Endothelial cell of umbilical vein (primary cell): ENCODE measurements around the gene ATP8A2. TPM values are rescaled to one million over a fixed set of nuclear protein-coding genes. Genes with fewer than 3 reads are reported as not detected.

Experiments
- BruUV-seq: library from RNA; stranded (reverse); fragments of 400-500 nt; replicated peaks from 2 replicates; lab custom pipeline; 2021; lab: Mats Ljungman, UMichigan
- CTCF ChIA-PET: fragments of 300-600, 350-600 bp; sonication (Branson Sonifier 250); formaldehyde crosslinking; loops from one replicate; lab custom pipeline; 2021; ENCODE audit warnings: antibody characterized with exemption, inconsistent platforms; lab: Charles Lee
- POLR2A ChIA-PET: fragments of 300-600, 350-600 bp; sonication (Branson Sonifier 250); formaldehyde crosslinking; loops from one replicate; lab custom pipeline; 2021; ENCODE audit warnings: antibody characterized with exemption, inconsistent platforms; lab: Charles Lee
- DNase-seq: peaks from one replicate; pipeline ENCODE4 v3.0.0-alpha.2; 2011; ENCODE audit warnings: low read depth, low spot score
- FAIRE-seq: peaks from 2 replicates; lab custom pipeline; 2011; peaks lifted over from hg19 to GRCh38; lab: Jason Lieb, UNC
- H2AFZ ChIP-seq: 2 replicates; pipeline ENCODE4 v1.6.0; 2012; ENCODE audit warnings: low read depth, low read length, control low read depth, inconsistent platforms
- H3K27ac ChIP-seq: 2 replicates; pipeline ENCODE4 v1.5.1; 2011; ENCODE audit warnings: low read depth, mild to moderate bottlenecking, control low read depth, low read length, moderate library complexity; ENCODE audit not compliant: insufficient read depth
- H3K27me3 ChIP-seq, 2 experiments: 2 replicates each; pipeline versions ENCODE4 v1.6.0 to v1.6.1; 2011; ENCODE audit warnings: low read length in 2 of 2, mixed read lengths in 1 of 2; ENCODE audit not compliant: control insufficient read depth in 2 of 2, insufficient read depth in 2 of 2
- H3K36me3 ChIP-seq, 2 experiments: 2 replicates in 1 of 2; 3 replicates in 1 of 2; pipeline ENCODE4 v1.5.1; 2011; ENCODE audit warnings: low read length in 2 of 2, mild to moderate bottlenecking in 1 of 2, moderate library complexity in 1 of 2; ENCODE audit not compliant: control insufficient read depth in 2 of 2, insufficient read depth in 2 of 2; ENCODE audit errors: extremely low read depth in 1 of 2
- H3K4me1 ChIP-seq: 3 replicates; pipeline ENCODE4 v1.5.1; 2011; ENCODE audit warnings: mild to moderate bottlenecking, low read length; ENCODE audit not compliant: control insufficient read depth, insufficient read depth; ENCODE audit errors: extremely low read depth
- H3K4me2 ChIP-seq: 2 replicates; pipeline ENCODE4 v1.6.1; 2011; ENCODE audit warnings: low read length, control low read depth, mixed read lengths; ENCODE audit not compliant: insufficient read depth
- H3K4me3 ChIP-seq, 3 experiments: fragments of 200-600 bp in 1 of 3; sonication (generic), shearing (Covaris generic) in 1 of 3; replicated peaks in 1 of 3; 2 replicates each; pipeline ENCODE4 v1.5.1; 2011 to 2016; ENCODE audit warnings: control low read depth in 3 of 3, low read length in 3 of 3, mild to moderate bottlenecking in 2 of 3, inconsistent platforms in 1 of 3, low read depth in 1 of 3, moderate library complexity in 1 of 3; ENCODE audit not compliant: insufficient read depth in 1 of 3
- H3K79me2 ChIP-seq: 2 replicates; pipeline ENCODE4 v1.6.0; 2012; ENCODE audit warnings: low read length, inconsistent platforms; ENCODE audit not compliant: control insufficient read depth, insufficient read depth
- H3K9ac ChIP-seq: replicated peaks from 2 replicates; pipeline ENCODE3; 2011; ENCODE audit warnings: low read length, control low read depth; ENCODE audit not compliant: insufficient read depth; ENCODE audit errors: extremely low read depth
- H3K9me1 ChIP-seq: replicated peaks from 3 replicates; pipeline ENCODE4 v1.6.0; 2011; ENCODE audit warnings: mild to moderate bottlenecking, low read length; ENCODE audit not compliant: control insufficient read depth, insufficient read depth; ENCODE audit errors: extremely low read depth
- H3K9me3 ChIP-seq: replicated peaks from 2 replicates; pipeline ENCODE4 v1.5.1; 2012; ENCODE audit warnings: low read length, inconsistent platforms; ENCODE audit not compliant: control insufficient read depth, insufficient read depth
- H4K20me1 ChIP-seq: replicated peaks from 2 replicates; pipeline ENCODE3; 2011; ENCODE audit warnings: mild to moderate bottlenecking, low read length; ENCODE audit not compliant: control insufficient read depth, insufficient read depth; ENCODE audit errors: extremely low read depth
- CTCF ChIP-seq, 2 donors: IDR thresholded peaks; 1 replicate in 1 of 2; 2 replicates in 1 of 2; pipeline ENCODE4 v1.5.1; 2011; ENCODE audit warnings: low read length in 2 of 2, mild to moderate bottlenecking in 2 of 2, moderate library complexity in 2 of 2, control low read depth in 1 of 2, inconsistent platforms in 1 of 2, low read depth in 1 of 2; ENCODE audit not compliant: insufficient read depth in 1 of 2; ENCODE audit errors: extremely low read depth in 1 of 2
- EZH2 ChIP-seq: IDR thresholded peaks from 2 replicates; pipeline ENCODE4 v1.6.1; 2012; ENCODE audit warnings: borderline replicate concordance, low read depth, mild to moderate bottlenecking, moderate library complexity, low read length, inconsistent platforms; ENCODE audit not compliant: severe bottlenecking
- FOS ChIP-seq: IDR thresholded peaks from 2 replicates; pipeline ENCODE4 v1.6.1; 2011; ENCODE audit warnings: mild to moderate bottlenecking, low read length, moderate library complexity, borderline replicate concordance; ENCODE audit not compliant: insufficient read depth
- GATA2 ChIP-seq: IDR thresholded peaks from 2 replicates; pipeline ENCODE4 v1.7.0; 2011; ENCODE audit warnings: low read depth, mild to moderate bottlenecking, moderate library complexity, mixed read lengths, low read length; ENCODE audit not compliant: insufficient read length, insufficient read depth
- JUN ChIP-seq: IDR thresholded peaks from 2 replicates; pipeline ENCODE4 v1.6.1; 2011; ENCODE audit warnings: borderline replicate concordance, low read depth; ENCODE audit not compliant: insufficient read length, insufficient read depth
- MYC ChIP-seq: IDR thresholded peaks from one replicate; pipeline ENCODE4 v1.6.1; 2011; ENCODE audit warnings: mild to moderate bottlenecking, low read depth, low read length
- POLR2A ChIP-seq: IDR thresholded peaks from 2 replicates; pipeline ENCODE4 v1.6.1; 2012; ENCODE audit warnings: low read depth, mild to moderate bottlenecking, control low read depth, low read length
- POLR2AphosphoS5 ChIP-seq: IDR thresholded peaks from 2 replicates; pipeline ENCODE4 v1.6.1; 2012; ENCODE audit warnings: low read depth, mild to moderate bottlenecking, control low read depth, low read length, moderate library complexity; ENCODE audit not compliant: insufficient read depth
- dilution Hi-C: fragments of 300-500 bp; cut with MboI; formaldehyde crosslinking; loops from one replicate; pipeline ENCODE4 v1.15.0; 2019; ENCODE audit warnings: low sequenced_read_pairs; ENCODE audit not compliant: extremely low pct_ligation_motif_present
- intact Hi-C: fragments of 100-400 bp; cut with micrococcal nuclease; formaldehyde crosslinking; loops from one replicate; pipeline ENCODE4 v1.10.0; 2022
- polyA plus RNA-seq, 4 experiments: library from polyadenylated mRNA; depleted of rRNA in 3 of 4; stranded (reverse) in 3 of 4; unstranded in 1 of 4; fragments of >200 nt; gene quantifications; 2 replicates each; pipeline versions ENCODE4 v1.2.1 to v1.2.3, GENCODE V29; 2011 to 2012; ENCODE audit warnings: missing spikeins in 1 of 4
- total RNA-seq: library from RNA; stranded (reverse); gene quantifications from 2 replicates; pipeline ENCODE4 v1.2.3, GENCODE V29; 2021
- TF ChIP-seq, protein P1 (sequence below): IDR thresholded peaks from 2 replicates; pipeline ENCODE4 v1.6.1; 2011; ENCODE audit not compliant: insufficient read depth, insufficient read length

Gene ATP8A2
- total and polyA plus RNA-seq, 2 donors (not counting 3 experiments of a cell fraction or from before 2014, with no cell fraction given), result 0.11 to 0.49 TPM

DNA sequence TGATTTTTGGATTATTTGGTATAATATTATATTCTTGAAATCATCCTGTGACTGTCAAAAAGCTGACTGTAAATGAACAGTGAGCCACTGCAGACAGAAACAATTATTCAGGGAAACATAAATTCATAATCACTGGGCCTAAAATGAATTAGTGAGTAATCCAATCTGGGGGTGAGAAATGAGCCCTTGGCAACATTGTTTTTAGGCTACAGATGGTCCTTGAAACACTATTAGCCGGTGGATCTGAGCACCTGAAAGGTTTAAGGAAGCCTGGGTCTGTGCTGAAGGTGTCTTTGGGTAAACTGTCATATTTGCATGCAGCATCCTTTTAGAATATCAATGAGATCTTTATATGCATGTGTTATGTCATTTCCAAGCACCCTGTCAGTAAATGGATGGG, 290.7 kb downstream of the ATP8A2 start:
- TF ChIP-seq, protein P1, sequence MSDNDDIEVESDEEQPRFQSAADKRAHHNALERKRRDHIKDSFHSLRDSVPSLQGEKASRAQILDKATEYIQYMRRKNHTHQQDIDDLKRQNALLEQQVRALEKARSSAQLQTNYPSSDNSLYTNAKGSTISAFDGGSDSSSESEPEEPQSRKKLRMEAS, result no peak
- no peak for TF ChIP-seq CTCF (IDR thresholded peaks at IDR 0.05; ENCODE audit: extremely low read depth in 1 of 2, insufficient read depth in 1 of 2, low read depth in 1 of 2, low read length in 2 of 2)
- TF ChIP-seq POLR2AphosphoS5, result no peak
- TF ChIP-seq EZH2, result no peak
- TF ChIP-seq POLR2A, result no peak
- no peak for TF ChIP-seq MYC
- no peak for TF ChIP-seq GATA2
- no peak for TF ChIP-seq FOS
- no peak for TF ChIP-seq JUN
- no peaks in the 10 kb centered on the region for H3K9me3 ChIP-seq
- no peaks in the 10 kb centered on the region for H3K4me1 ChIP-seq
- FAIRE-seq (no peak), DNase-seq (no peak)
- ChIA-PET CTCF (no interaction called here), POLR2A (no interaction called here)
- H3K9ac ChIP-seq, result no peak overlapping the region
- H3K4me3 ChIP-seq, result no peak overlapping the region
- no peaks in the 10 kb centered on the region for H3K79me2 ChIP-seq
- intact Hi-C loops, result no loop called here
- no TSS peak for BruUV-seq
- no peaks in the 10 kb centered on the region for H3K36me3 ChIP-seq
- no peaks in the 10 kb centered on the region for H3K9me1 ChIP-seq
- dilution Hi-C loops, result no loop called here
- no peak overlapping the region for H2AFZ ChIP-seq
- H3K4me2 ChIP-seq, result no peak overlapping the region
- H3K27me3 ChIP-seq, result no peaks in the 10 kb centered on the region
- no peaks in the 10 kb centered on the region for H4K20me1 ChIP-seq
- H3K27ac ChIP-seq, result no peak overlapping the region
